ENCODE results near the gene LARP6. TPM values are rescaled to one million over a fixed set of nuclear protein-coding genes. Genes with fewer than 3 reads are reported as not detected.
A peak's percentile ranks its signal among the peaks of the same experiment; 100 is the strongest.
"Not testable (repeated sequence)": the region's sequence is repeated elsewhere in the genome, so short reads cannot be mapped to it uniquely, and the experiment has no call there.

The LARP6 gene
- total RNA-seq, 2 donors from 2014 or later: 34.4 to 47.2 TPM

- ATAC-seq: peak in 1 of 2 donors; percentile 63
- intact Hi-C loops (cut with DNase I): no loop called here
- DNase-seq: peak; percentile 65
These were observed 46.8 kb downstream of the LARP6 start for GRCh38 chr15:70806992-70807712.

DNA sequence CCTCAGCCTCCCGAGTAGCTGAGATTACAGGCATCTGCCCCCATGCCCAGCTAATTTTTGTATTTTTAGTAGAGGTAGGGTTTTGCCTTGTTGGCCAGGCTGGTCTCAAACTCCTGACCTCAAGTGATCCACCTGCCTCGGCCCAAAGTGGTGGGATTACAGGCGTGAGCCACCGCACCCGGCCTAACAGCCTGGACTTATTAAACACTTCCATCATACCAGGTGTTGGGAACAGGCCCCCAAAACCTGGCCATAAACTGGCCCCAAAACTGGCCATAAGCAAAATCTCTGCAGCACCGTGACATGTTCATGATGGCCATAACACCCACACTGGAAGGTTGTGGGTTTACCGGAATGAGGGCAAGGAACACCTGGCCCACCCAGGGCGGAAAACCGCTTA is 49.6 kb downstream of the LARP6 start:
- ATAC-seq; intact Hi-C loops (cut with DNase I); DNase-seq: not testable (repeated sequence)

- no peak for DNase-seq
- intact Hi-C loops (cut with DNase I): no loop called here
- peak in 1 of 2 donors; percentile 41 for ATAC-seq
These were observed 51.3 kb downstream of the LARP6 start for GRCh38 chr15:70802629-70803028.

DNA sequence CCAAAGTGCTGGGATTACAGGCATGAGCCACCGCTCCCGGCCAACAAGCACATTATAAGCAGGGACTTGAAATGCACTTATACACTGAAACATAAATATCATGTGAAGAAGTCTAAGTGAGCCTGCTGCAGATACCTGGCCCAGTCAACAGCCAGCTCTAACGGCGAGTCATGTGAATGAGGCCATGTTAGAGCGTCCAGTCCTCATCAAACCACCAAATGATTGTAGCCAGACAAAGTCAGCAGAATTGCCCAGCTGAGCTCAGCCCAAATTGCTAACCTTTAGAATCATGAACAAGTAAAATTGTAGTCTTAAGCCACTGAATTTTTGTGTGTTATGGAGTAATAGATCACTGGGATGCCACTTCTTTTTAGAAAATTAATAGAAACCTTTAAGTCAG is 52.8 kb downstream of the LARP6 start:
- intact Hi-C loops (cut with DNase I): no loop called here

GRCh38 chr15:70799667-70800450 is 54.1 kb downstream of the LARP6 start:
- ATAC-seq: peak; percentile 91 to 92
- intact Hi-C loops (cut with DNase I): no loop called here
- DNase-seq: peak; percentile 40

More for the DNA sequence above, 52.8 kb downstream of the LARP6 start:
- DNase-seq (no peak), ATAC-seq (no peak)

DNA sequence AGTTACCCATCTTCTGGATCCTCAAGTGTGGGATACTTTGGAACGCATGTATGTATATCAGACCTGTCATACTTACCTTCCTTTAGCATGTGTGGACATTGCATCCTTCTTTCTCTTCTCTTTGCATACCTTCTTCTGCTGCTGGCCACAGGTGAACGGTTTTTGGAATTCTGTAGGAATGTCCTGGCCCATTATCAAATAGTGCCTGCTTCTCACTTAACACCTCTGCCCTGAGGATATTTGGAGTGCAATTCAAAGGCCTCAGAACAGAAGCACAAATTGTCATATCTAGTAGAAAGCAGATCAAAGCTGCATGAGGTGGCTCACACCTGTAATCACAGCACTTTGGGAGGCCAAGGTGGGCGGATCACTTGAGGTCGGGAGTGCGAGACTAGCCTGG is 56.5 kb downstream of the LARP6 start:
- no peak for DNase-seq
- no peak for ATAC-seq
- intact Hi-C loops (cut with DNase I): no loop called here

GRCh38 chr15:70796516-70797310 is 57.2 kb downstream of the LARP6 start:
- intact Hi-C loops (cut with DNase I): no loop called here
- no peak for DNase-seq
- no peak for ATAC-seq

- intact Hi-C loops (cut with DNase I): no loop called here
- DNase-seq (no peak), ATAC-seq (peak in 1 of 2 donors; percentile 84)
These were observed 58.7 kb downstream of the LARP6 start for GRCh38 chr15:70795311-70795665.

DNA sequence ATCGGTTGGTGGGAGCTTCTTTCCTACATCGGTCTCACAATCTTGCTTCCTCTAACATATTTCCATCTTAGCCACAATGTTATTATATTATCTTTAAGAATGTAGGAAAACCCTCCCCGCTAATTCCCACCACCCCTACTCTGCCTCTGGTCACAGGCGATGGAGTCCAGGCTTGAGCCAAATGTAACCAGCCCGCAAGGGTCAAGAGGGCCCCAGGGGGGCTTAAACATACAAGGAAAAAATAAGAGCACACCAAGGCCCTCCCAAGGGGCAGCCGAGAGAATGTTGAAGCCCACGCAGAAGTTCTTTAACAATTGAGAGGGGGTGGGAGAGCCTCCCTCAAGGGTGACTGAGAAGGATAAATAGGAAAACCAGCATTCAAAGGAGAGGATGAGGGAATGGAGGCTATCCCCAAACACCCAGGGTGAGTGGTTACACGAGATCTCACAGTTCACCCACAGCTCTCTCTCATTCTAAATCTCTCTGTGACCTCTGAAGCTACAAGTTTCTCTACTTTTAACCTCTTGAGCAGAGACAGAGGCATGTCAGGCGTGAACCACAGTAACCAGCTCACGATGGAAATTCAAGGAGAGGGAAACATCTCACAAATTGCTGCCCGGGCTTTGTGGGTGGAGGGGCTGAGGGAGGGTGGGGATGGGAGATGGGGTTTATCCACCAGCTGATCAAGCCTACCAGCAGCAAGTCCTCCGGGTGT is 59.2 kb downstream of the LARP6 start:
- ATAC-seq (peak in 1 of 2 donors; percentile 35), DNase-seq (no peak)
- intact Hi-C loops (cut with DNase I): no loop called here

DNA sequence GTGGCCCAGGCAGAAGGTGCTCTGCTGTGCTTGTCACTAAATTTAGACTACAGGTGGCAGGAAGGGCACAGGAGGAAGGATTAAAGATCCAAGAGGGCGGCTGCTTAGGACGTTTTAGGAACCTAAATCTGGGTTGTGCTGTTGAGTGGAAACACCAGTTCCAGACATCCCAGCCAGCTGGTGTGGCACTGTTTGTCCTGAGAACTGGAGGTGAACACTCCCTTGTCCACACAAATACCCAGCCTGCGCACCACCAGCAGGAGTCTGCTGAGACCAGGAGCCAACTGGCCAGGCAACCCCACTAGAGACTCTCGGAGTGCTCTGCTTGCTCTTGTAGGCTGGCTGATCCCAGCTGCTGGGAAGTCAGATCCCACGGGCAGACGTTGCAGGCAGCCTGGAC is 60.3 kb downstream of the LARP6 start:
- ATAC-seq (no peak), DNase-seq (no peak)
- intact Hi-C loops (cut with DNase I): no loop called here

- DNase-seq: no peak
- no peak for ATAC-seq
These were observed 61.8 kb downstream of the LARP6 start for GRCh38 chr15:70792171-70792573.

GRCh38 chr15:70791259-70791658 is 62.7 kb downstream of the LARP6 start:
- ATAC-seq (no peak), DNase-seq (no peak)
- intact Hi-C loops (cut with DNase I): no loop called here

More at GRCh38 chr15:70792171-70792573, 61.8 kb downstream of the LARP6 start:
- intact Hi-C loops (cut with DNase I): no loop called here

- ATAC-seq (peak in 1 of 2 donors; percentile 82), DNase-seq (no peak)
- intact Hi-C loops (cut with DNase I): no loop called here
These were observed 64.7 kb downstream of the LARP6 start for GRCh38 chr15:70789213-70789612.

GRCh38 chr15:70788114-70789049 is 65.6 kb downstream of the LARP6 start:
- DNase-seq (no peak), ATAC-seq (peak in 1 of 2 donors; percentile 73)
- intact Hi-C loops (cut with DNase I): no loop called here

DNA sequence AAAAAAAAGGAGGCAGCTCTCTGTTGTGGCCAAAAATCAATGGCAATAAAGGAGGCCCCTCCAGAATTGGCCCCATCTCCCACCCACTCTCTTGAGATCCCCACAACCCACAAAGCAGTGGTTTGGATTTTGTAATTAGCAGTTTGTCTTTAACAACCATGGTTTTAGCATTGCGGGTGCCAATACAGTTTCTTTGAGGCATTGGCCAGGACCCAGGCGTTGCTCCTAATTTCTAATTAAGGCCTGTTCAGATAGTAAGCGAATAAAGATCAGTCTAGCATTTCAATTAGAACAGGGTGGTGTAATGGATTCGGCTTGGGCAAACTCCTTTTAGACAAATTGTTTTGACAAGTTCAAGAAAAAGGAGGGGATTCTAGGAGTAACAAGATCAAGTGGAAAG is 67.0 kb downstream of the LARP6 start:
- no peak for DNase-seq
- no peak for ATAC-seq
- intact Hi-C loops (cut with DNase I): no loop called here

DNA sequence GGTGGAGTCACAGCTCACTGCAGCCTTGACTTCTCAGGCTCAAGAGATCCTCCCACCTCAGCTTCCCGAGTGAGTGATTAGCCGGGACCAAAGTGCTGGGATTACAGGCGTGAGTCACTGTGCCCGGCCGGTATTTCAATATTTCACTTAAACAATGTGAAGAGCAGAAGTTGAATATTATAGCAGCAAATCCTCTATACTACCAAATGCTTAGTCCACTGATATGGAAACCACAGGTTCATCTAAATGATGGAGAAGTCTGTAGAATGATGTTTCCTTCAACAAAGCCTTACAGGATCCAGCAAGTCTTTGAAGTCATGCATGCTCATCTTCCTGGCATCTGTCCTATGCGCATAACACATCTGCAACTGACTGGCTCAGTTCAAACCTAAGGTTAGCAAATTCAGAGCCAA is 70.3 kb downstream of the LARP6 start:
- intact Hi-C loops (cut with DNase I): no loop called here
- DNase-seq: no peak
- ATAC-seq: peak in 1 of 2 donors; percentile 64

- ATAC-seq (no peak), DNase-seq (no peak)
- intact Hi-C loops (cut with DNase I): no loop called here
These were observed 70.9 kb downstream of the LARP6 start for GRCh38 chr15:70783041-70783440.

GRCh38 chr15:70781236-70781635 is 72.7 kb downstream of the LARP6 start:
- ATAC-seq: no peak
- intact Hi-C loops (cut with DNase I): no loop called here
- no peak for DNase-seq

Measured in left cardiac atrium (tissue), 4 donors.